Stimulated activated CD8-positive, alpha-beta memory T cell treated with anti-CD3 and anti-CD28 coated beads, Interleukin-2, amount 100 ng/mL, for 1 hour (primary cell): ENCODE data around the gene IDH3B.

Source experiments
- DNase-seq, 2 donors: peaks; one replicate each; pipeline ENCODE4 v3.0.0-alpha.2; 2020; ENCODE audit warnings: low read depth in 2 of 2

Gene IDH3B

DNA sequence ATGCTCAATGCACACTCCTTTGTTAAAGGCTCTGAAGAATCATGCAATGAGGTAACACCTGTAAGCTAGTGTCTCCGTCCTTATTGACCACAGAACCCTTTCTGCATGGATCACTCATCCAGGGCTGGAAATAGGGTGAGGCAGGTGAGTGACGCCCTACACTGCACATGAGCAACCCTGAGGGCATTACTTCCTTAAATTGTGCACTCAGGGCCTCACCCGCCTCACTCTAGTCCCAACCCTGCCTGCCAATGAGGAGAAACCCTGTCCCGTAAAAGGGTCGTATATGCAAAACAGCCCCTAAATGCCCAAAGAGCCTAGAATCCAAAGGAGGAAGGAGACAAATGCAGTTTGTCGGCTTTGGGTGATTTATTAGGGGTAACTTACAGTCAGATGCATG lies 45.2 kb downstream of the IDH3B start:
- no peak for DNase-seq

- DNase-seq = no peak
These were observed 46.8 kb downstream of the IDH3B start for GRCh38 chr20:2617099-2617714.

GRCh38 chr20:2616634-2617033 lies 47.4 kb downstream of the IDH3B start:
- DNase-seq = no peak

GRCh38 chr20:2612073-2612472 lies 51.9 kb downstream of the IDH3B start:
- DNase-seq = no peak

DNA sequence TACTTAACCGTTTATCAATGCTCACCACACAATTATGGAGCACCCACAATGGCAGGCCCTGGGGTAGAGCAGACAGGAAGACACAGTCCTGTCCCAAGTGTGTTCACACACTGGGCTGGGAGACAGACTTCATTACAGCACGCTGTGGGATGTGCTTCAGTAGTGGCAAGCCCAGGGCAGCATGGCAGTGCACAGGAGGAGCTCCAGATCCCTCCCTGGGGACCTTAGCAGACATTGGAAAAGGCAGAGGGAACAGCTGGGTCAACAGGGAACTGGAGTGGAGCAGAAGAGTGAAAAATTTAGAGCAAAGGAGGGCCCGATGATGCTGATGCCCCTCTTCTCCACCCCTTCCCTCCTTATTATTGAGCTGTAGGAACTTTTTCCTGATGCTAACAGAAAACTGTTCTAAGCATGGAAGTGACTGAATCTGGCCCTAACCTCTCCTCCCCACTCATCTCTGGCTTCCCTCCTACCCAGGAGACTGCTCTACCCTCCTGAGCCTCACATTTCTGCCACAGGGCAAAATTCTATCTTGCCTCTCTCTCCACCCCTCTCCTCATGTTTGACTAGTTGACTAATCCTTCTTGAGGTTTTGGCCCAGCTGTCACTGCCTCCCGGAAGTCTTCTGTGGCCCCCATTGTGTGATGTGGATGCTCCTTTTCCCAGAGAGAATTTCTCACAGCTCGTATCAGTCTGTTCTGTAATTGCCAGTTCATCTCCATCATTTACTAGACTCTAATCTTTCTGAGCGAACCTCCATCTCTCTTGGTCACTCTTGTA lies 52.9 kb downstream of the IDH3B start:
- DNase-seq = no peak

GRCh38 chr20:2610326-2610725 lies 53.7 kb downstream of the IDH3B start:
- DNase-seq = no peak
